K562 (cell line): ENCODE results near the gene BATF. TPM values are rescaled to one million over a fixed set of nuclear protein-coding genes. Genes with fewer than 3 reads are reported as not detected.

ENCODE experiments used
- ATAC-seq: fragments of 200-7000 bp; cut with Tn5 transposase; 3 replicates; pipeline ENCODE4 v1.9.1; 2020; ENCODE audit warnings: moderate library complexity
- BruUV-seq: library from RNA; stranded (reverse); fragments of 400-500 nt; replicated peaks from 2 replicates; lab custom pipeline; 2021; lab: Mats Ljungman, UMichigan
- CTCF ChIA-PET: fragments of 300-600 bp; formaldehyde crosslinking; extraction: SDS; loops from one replicate; lab custom pipeline; 2021; ENCODE audit warnings: low intra/inter-chr PET ratio; lab: Yijun Ruan, JAX
- POLR2A ChIA-PET: fragments of 300-600, 350-650 bp; sonication (Branson Sonifier 250); formaldehyde crosslinking; extraction: SDS; loops from one replicate; lab custom pipeline; 2021; ENCODE audit warnings: antibody characterized with exemption, inconsistent platforms; lab: Yijun Ruan, JAX
- DNase-seq, 4 experiments: peaks; one replicate each; pipeline versions ENCODE4 v3.0.0 to v3.0.0-alpha.2; 2011 to 2018; ENCODE audit warnings: low spot score in 3 of 4, mixed read lengths in 3 of 4; ENCODE audit errors: extremely low read depth in 1 of 4
- FAIRE-seq: peaks from 2 replicates; lab custom pipeline; 2011; peaks lifted over from hg19 to GRCh38; lab: Jason Lieb, UNC
- H2AFZ ChIP-seq: 2 replicates; pipeline ENCODE4 v1.6.0; 2011; ENCODE audit warnings: low read depth, low read length, control low read depth, inconsistent platforms
- H3K27ac ChIP-seq: fragments of 200-600 bp; 3 replicates; pipeline ENCODE4 v1.8.0; 2011; ENCODE audit warnings: low read depth, mild to moderate bottlenecking, control low read depth, inconsistent platforms, low read length, moderate library complexity, mixed read lengths; ENCODE audit errors: extremely low read depth
- H3K27me3 ChIP-seq, 2 experiments: fragments of 300-600 bp in 1 of 2; 2 replicates in 1 of 2; 3 replicates in 1 of 2; pipeline versions ENCODE4 v1.6.0 to v1.8.0; 2011; ENCODE audit warnings: inconsistent platforms in 2 of 2, low read length in 2 of 2, mild to moderate bottlenecking in 1 of 2, mixed read lengths in 1 of 2, moderate library complexity in 1 of 2; ENCODE audit not compliant: control insufficient read depth in 2 of 2, insufficient read depth in 2 of 2
- H3K36me3 ChIP-seq: fragments of 300-600 bp; 3 replicates; pipeline ENCODE4 v1.8.0; 2011; ENCODE audit warnings: mild to moderate bottlenecking, low read length, inconsistent platforms; ENCODE audit not compliant: control insufficient read depth, insufficient read depth
- H3K4me1 ChIP-seq, 2 experiments: fragments of 200-600 bp in 1 of 2; replicated peaks in 1 of 2; 2 replicates in 1 of 2; 3 replicates in 1 of 2; pipeline versions ENCODE4 v1.5.1 to v1.8.0; 2011; ENCODE audit warnings: inconsistent platforms in 2 of 2, low read length in 2 of 2, mild to moderate bottlenecking in 1 of 2, mixed read lengths in 1 of 2, moderate library complexity in 1 of 2; ENCODE audit not compliant: control insufficient read depth in 2 of 2, insufficient read depth in 2 of 2
- H3K4me2 ChIP-seq: 2 replicates; pipeline ENCODE4 v1.6.1; 2011; ENCODE audit warnings: low read length, control low read depth, inconsistent platforms, mixed read lengths; ENCODE audit not compliant: insufficient read depth
- H3K4me3 ChIP-seq: fragments of 200-600 bp; sonication (generic), shearing (Covaris generic); 2 replicates; pipeline ENCODE4 v1.5.1; 2016; ENCODE audit warnings: control low read depth, inconsistent platforms
- H3K79me2 ChIP-seq: fragments of 200-600 bp; 3 replicates; pipeline ENCODE4 v1.8.0; 2011; ENCODE audit warnings: low read length, inconsistent platforms; ENCODE audit not compliant: control insufficient read depth, insufficient read depth
- H3K9ac ChIP-seq, 2 experiments: 2 replicates each; pipeline versions ENCODE4 v1.6.0 to v1.6.1; 2011; ENCODE audit warnings: low read depth in 2 of 2, low read length in 2 of 2, control low read depth in 1 of 2, inconsistent platforms in 1 of 2, mild to moderate bottlenecking in 1 of 2, mixed read lengths in 1 of 2; ENCODE audit not compliant: insufficient read depth in 1 of 2
- H3K9me1 ChIP-seq: one replicate; pipeline ENCODE4 v1.6.0; 2011; ENCODE audit warnings: inconsistent platforms, mild to moderate bottlenecking, low read length, moderate library complexity; ENCODE audit not compliant: control insufficient read depth, insufficient read depth
- H3K9me3 ChIP-seq: replicated peaks from 2 replicates; pipeline ENCODE4 v1.5.1; 2011; ENCODE audit warnings: low read depth, low read length, inconsistent platforms; ENCODE audit not compliant: control insufficient read depth, insufficient read depth
- H4K20me1 ChIP-seq: replicated peaks from 2 replicates; pipeline ENCODE4 v1.6.1; 2011; ENCODE audit warnings: low read length, inconsistent platforms, mixed read lengths; ENCODE audit not compliant: control insufficient read depth, insufficient read depth
- C11orf30 ChIP-seq: fragments of 450-650 bp; IDR thresholded peaks from 2 replicates; pipeline ENCODE4 v1.6.1; 2016; ENCODE audit warnings: low read depth, mild to moderate bottlenecking
- CBX5 ChIP-seq: IDR thresholded peaks from 2 replicates; pipeline ENCODE4 v1.6.1; 2014; ENCODE audit warnings: low read depth, borderline replicate concordance
- DACH1 ChIP-seq: fragments of 450-650 bp; IDR thresholded peaks from 2 replicates; pipeline ENCODE4 v1.6.1; 2018; ENCODE audit not compliant: partially characterized antibody
- LCOR ChIP-seq: sonication (generic); formaldehyde crosslinking; IDR thresholded peaks from 2 replicates; pipeline ENCODE4 v1.8.0; 2022; ENCODE audit warnings: mild to moderate bottlenecking, missing genetic modification reagents
- NFIC ChIP-seq: fragments of 450-650 bp; IDR thresholded peaks from 2 replicates; pipeline ENCODE4 v1.6.1; 2017; ENCODE audit warnings: mild to moderate bottlenecking, inconsistent platforms
- REST ChIP-seq, 2 experiments: fragments of 450-650 bp; formaldehyde crosslinking in 1 of 2; IDR thresholded peaks; 2 replicates each; pipeline versions ENCODE4 v1.4.0 to v1.6.1; 2014 to 2020; ENCODE audit warnings: mild to moderate bottlenecking in 2 of 2, borderline replicate concordance in 1 of 2, low read depth in 1 of 2
- TCFL5 ChIP-seq: fragments of 250-450 bp; sonication (Bioruptor Pico); conservative IDR thresholded peaks from 2 replicates; pipeline ENCODE4 v1.6.1; 2021; ENCODE audit warnings: mild to moderate bottlenecking, moderate library complexity, matching md5 sums
- WGBS: fragments of 100-300 bp; shearing (Covaris generic); methylation state at CpG from one replicate; pipeline ENCODE4 v1.1.6; 2016; ENCODE audit warnings: low coverage, mixed read lengths; ENCODE audit not compliant: insufficient coverage; ENCODE audit errors: missing lambda C conversion rate; 5-methylcytosine and 5-hydroxymethylcytosine counted together
- in situ Hi-C: fragments of 300-500 bp; cut with MboI; formaldehyde crosslinking; loops from 4 replicates; pipeline ENCODE4 v1.15.0; 2018; ENCODE audit warnings: inconsistent platforms, mixed read lengths
- intact Hi-C: fragments of 100-400 bp; cut with micrococcal nuclease; formaldehyde crosslinking; loops from 2 replicates; pipeline ENCODE4 v1.14.2; 2022
- polyA plus RNA-seq, 8 experiments: library from polyadenylated mRNA; depleted of rRNA in 4 of 8; stranded (reverse) in 5 of 8; unstranded in 3 of 8; fragments of >200 nt; fragmentation: Nextera tagmentation in 2 of 8; fragmentation: Illumina TruSeq in 1 of 8; extraction: Ambion mirVana in 2 of 8; extraction: Trizol in 1 of 8; gene quantifications; 2 replicates each; pipeline versions ENCODE4 v1.2.1 to v1.2.3, GENCODE V29; 2011 to 2014; ENCODE audit warnings: inconsistent platforms in 1 of 8, missing spikeins in 1 of 8
- total RNA-seq, 7 experiments: library from RNA; depleted of rRNA in 6 of 7; stranded (reverse); fragments of >200 nt in 6 of 7; fragmentation: Illumina TruSeq in 2 of 7; extraction: Trizol in 2 of 7; gene quantifications; 2 replicates each; pipeline versions ENCODE4 v1.2.1 to v1.2.3, GENCODE V29; 2011 to 2021; ENCODE audit warnings: low replicate concordance in 1 of 7

Gene BATF
- total and polyA plus RNA-seq, 9 of the 15 experiments (the other 6 are each of a cell fraction or from before 2014, with no cell fraction given): 0.13 to 2.1 (median 0.55) TPM; not detected in 2

GRCh38 chr14:75495882-75496281 lies 26.4 kb upstream of the BATF start:
- TF ChIP-seq NFIC (peak; percentile 76), CBX5 (no peak)
- 10% methylated on average over 5 of the region's 5 CpGs for WGBS
- H3K36me3 ChIP-seq: no peaks in the 10 kb centered on the region
- H3K9me3 ChIP-seq: no peaks in the 10 kb centered on the region
- no peak overlapping the region for H3K4me2 ChIP-seq
- FAIRE-seq: no peak
- peak in 1 of 4 experiments; percentile 12 for DNase-seq
- ChIA-PET CTCF (no interaction called here), POLR2A (interaction anchor here (0.6 to 0.9 kb wide), 3 partner anchors 31 to 300 kb away, joined by 3 to 4 read pairs (median 4); no protein-coding TSS in a partner anchor)
- no peak overlapping the region for H3K27ac ChIP-seq
- no peak overlapping the region for H3K4me3 ChIP-seq
- intact Hi-C loops (no loop called here), in situ Hi-C loops (no loop called here)
- no TSS peak for BruUV-seq
- no peaks in the 10 kb centered on the region for H4K20me1 ChIP-seq
- no peak overlapping the region for H2AFZ ChIP-seq
- ATAC-seq: no peak
- H3K4me1 ChIP-seq: peaks cover 0 to 3% of the 10 kb centered on the region in 2 experiments; a peak in 2 of 5 replicates
- no peaks in the 10 kb centered on the region for H3K27me3 ChIP-seq
- H3K79me2 ChIP-seq: no peaks in the 10 kb centered on the region
- H3K9ac ChIP-seq: no peak overlapping the region
- no peaks in the 10 kb centered on the region for H3K9me1 ChIP-seq

DNA sequence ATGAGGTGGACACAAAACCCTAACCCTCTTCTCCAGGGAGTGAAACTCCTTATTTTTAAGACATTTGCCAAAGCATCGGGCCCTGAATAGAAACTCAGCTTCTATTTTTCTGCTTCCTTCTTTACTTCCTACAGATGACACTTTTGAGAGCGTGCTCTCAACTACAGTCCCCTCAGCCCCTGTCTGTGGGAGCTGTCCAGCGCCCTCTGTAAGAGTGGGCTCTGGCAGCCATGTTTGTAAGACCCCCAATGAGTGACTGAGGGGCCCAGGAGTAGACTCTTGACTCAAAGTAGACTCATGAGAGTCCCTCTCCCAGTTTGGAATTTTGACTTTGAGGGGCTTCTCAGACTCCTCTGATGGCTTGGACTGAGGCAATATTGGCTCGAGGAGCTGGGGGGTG lies 25.5 kb upstream of the BATF start:
- Histone ChIP-seq H3K9ac (no peak overlapping the region), H3K9me3 (no peaks in the 10 kb centered on the region), H3K36me3 (no peaks in the 10 kb centered on the region), H4K20me1 (no peaks in the 10 kb centered on the region), H3K27me3 (no peaks in the 10 kb centered on the region), H2AFZ (no peak overlapping the region), H3K27ac (no peak overlapping the region), H3K9me1 (no peaks in the 10 kb centered on the region), H3K4me2 (no peak overlapping the region), H3K4me3 (no peak overlapping the region), H3K4me1 (peaks cover 0 to 3% of the 10 kb centered on the region in 2 experiments; a peak in 2 of 5 replicates), H3K79me2 (no peaks in the 10 kb centered on the region)
- WGBS: 34% methylated on average over 4 of the region's 4 CpGs
- DNase-seq (no peak), ATAC-seq (no peak), FAIRE-seq (no peak)
- intact Hi-C loops: no loop called here
- ChIA-PET POLR2A (interaction anchor here (0.5 to 1.1 kb wide), 4 partner anchors 8 to 301 kb away, joined by 3 to 4 read pairs (median 4); no protein-coding TSS in a partner anchor), CTCF (no interaction called here)
- in situ Hi-C loops: no loop called here
- no TSS peak for BruUV-seq
- TF ChIP-seq REST (IDR thresholded peaks at IDR 0.05; ENCODE audit: borderline replicate concordance): peak; percentile 44
- no peak for TF ChIP-seq REST (CRISPR knock-in tag; IDR thresholded peaks at IDR 0.05; ENCODE audit: low read depth)
- TF ChIP-seq TCFL5: no peak
- TF ChIP-seq LCOR (CRISPR knock-in tag): no peak
- TF ChIP-seq C11orf30: no peak
- no peak for TF ChIP-seq DACH1
